NCI-H2029 (cell line): ENCODE data around the gene MDN1.
"Not testable (repeated sequence)": the region's sequence is repeated elsewhere in the genome, so short reads cannot be mapped to it uniquely, and the experiment has no call there.

Experiments used
- DNase-seq: peaks from one replicate; lab custom pipeline; 2025; lab: John Stamatoyannopoulos, UW

MDN1 gene

DNA sequence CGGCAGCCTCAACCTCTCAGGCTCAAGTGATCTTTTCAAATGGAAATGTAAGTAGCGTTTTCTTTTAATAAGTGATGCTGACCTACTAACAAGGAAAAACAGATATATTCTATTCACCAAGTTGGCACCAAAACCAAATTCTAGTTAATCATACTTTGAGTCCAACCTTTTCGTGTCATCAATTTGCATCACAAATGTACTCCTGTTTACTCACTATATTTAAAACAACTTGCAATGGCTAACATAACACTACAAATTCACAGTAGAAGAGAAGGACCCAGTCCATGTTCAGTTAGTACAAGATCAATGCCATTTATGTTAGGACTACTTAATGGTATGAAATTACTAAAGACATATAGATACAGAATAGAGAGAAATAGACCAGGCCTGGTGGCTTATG lies 50.0 kb downstream of the MDN1 start:
- DNase-seq, result no peak

DNA sequence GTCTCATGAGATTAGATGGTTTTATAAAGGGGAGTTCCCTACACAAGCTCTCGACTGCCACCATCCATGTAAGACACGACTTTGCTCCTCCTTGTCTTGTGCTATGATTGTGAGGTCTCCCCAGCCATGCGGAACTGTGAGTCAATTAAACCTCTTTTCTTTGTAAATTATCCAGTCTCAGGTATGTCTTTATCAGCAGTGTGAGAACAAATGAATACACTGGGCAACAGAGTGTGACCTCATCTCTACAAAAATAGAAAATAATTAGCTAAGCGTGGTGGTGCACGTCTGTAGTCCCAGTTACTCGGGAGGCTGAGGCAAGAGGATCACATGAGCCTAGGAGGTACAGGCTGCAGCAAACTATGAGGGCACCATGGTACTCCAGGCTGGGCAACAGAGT lies 51.3 kb downstream of the MDN1 start:
- no peak for DNase-seq

DNA sequence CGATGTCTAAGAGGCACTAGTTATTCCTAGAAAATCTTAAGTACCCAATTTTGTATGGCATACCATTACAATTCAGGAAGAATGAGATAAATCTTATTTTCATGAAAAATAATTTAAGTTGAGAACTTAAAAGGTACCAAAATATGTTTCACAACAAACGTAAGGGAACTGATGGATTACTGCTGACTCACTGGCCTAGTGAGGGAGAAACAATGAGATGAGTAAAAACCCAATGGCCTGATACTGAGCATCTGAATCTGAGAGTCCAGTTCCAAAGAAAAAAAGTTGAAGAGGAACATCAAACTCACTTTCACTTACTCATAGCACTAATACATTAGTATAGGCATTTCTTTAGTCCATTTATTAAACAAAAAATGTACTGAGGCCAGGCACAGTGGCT lies 56.0 kb downstream of the MDN1 start:
- no peak for DNase-seq

DNA sequence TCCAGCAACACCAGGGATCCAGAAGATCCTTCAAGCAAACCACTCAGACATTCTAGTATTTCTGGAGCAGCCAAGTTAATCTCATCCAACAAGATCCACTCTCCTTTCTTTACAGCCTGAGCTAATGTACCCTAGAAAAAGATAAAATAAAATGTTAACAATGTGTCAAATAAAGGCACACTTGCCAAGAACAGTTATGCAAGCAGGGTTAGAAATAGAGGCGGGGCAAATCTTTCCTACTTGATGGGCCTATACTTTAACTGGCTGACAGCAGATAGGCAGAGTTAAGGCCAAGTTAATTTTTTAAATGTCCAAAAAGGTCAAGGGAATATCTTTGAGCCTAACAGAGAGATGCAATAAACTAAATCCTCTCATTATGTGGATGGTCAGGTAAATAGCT lies 60.8 kb downstream of the MDN1 start:
- DNase-seq, result no peak

DNA sequence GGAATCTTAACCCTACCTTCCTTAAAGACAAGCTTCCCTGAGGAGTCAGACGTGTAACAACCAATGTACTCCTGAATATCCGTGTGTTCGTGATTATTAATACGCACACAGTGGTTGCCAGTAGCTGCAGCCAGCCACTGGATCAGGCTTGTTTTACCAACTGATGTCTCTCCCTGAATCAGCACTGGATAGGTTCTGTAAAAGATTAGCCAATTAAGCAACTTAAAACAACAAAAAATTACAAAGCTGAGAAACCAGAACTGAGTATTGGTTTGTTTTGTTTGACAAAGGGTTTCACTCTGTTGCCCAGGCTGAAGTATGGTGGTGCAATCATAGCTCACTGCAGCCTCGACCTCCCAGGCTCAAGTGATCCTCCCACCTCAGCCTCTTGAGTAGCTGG lies 69.3 kb downstream of the MDN1 start:
- no peak for DNase-seq

DNA sequence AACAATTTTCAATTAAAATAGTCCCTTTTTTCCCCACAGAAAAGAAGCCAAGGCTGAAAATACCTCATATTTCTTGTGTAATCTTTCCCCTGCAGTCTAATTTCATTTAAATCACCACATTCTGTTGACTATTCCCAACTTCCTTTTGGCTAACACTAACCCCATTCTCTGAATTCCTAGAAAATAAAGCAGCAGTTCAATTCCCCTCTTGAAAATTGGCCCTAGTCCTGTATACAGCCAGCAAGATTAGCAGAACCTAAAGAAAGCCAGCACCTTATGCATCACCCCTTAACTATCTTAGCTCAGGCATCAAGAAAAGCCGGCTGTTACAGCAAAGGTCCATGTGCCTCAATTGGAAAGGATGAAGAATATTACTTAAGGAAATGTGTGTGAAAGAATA lies 69.7 kb downstream of the MDN1 start:
- DNase-seq, result no peak

DNA sequence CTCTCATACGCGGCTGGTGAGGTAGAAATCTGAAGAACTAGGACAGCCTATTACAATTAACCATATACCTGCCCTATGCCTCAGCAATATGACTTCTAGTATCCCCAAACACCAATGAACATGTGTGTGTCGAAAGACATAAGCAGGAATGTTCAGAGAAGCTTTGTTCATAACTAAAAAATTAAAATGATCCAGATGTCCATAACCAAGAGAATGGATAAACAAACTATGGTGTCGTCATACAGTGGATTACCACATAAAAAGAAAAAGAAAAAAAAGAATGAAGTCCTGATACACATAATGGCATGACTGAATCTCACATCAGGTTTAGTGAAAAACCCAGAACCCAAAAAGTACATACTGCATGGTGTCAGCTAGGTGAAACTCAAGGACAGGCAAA lies 73.9 kb downstream of the MDN1 start:
- DNase-seq, result no peak

DNA sequence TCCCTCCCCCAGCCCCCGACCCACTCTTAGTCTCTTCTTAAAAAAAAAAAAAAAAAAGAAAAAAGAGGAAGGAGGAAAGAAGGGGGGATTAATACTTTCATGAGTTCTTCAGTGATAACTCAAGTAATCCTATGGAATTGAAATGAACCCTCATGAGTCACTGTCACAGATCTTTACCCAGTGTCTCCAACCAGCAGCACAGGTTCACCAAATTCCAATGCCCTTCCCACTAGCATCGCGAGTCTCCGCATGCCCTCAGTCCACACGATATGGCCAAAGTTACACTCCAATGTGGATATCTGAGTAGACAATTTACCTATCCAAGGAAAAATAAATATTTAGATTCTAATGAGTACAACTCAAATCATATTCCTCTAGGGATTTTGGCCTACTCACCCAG lies 74.5 kb downstream of the MDN1 start:
- no peak for DNase-seq

DNA sequence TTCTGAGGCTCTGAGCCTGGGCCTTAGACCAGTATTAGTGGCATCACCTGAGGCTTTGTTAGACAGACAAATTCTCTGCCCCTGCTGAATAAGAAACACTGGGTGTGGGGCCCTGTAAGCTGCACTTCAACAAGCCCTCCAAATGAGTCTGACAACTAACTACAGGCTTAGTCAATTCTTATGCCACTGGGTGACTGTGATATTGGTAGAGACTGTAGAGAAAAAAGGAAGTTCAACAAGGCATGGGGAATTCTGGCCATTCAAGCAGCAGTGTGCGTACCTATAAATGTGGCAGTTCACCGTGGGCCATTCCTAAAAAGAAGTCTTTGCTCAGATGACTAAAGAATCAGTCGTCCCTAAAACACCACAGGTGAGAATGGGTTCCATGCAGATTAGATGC lies 82.7 kb downstream of the MDN1 start:
- DNase-seq, result no peak

DNA sequence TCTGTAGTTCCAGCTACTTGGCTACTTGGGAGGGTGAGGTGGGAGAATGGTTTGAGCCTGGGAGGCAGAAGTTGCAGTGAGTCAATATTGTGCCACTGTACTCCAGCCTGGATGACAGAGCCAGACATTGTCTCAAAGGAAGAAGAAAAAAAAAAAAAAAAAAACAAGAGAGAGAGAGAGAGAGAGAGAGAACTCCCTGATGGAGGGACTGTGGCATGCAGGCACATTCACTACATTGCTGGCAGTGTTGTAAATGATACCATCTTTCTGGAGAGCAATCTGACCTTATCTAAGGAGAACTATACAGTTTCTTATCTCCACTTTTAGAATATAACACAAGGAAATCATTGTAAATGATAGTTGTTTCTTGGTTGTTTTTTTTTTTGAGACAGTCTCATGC lies 85.1 kb downstream of the MDN1 start:
- DNase-seq, result no peak

DNA sequence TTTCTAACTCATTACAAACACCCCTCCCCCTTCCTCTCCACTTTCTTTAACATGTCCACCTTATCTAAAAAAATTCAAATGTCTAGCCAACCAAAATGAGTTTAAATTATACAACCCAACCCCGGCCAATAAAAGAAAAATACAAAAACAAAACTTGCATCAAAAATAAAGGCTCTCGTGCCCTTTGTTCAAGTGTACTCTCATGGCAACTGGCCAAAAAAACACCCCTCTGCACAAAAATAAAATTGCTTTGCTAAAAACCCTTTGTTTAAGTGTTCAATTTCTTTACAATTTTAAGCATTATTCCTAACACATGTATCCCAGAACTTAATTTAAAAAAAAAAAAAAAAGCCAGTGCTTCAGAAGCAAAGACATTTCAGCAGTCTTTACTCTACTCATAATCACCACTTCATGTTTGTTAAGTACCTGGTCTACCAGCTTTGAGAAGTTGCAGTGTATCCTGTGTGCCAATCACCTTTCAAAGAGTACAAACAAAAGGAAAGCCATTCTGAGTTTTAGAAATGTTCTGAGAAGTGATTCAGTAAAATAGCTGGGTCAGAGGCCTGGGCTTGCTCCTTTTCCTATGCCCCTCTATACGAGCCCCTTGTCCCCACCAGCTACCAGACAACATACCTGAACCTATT lies 87.5 kb downstream of the MDN1 start:
- peak; percentile 1 for DNase-seq

DNA sequence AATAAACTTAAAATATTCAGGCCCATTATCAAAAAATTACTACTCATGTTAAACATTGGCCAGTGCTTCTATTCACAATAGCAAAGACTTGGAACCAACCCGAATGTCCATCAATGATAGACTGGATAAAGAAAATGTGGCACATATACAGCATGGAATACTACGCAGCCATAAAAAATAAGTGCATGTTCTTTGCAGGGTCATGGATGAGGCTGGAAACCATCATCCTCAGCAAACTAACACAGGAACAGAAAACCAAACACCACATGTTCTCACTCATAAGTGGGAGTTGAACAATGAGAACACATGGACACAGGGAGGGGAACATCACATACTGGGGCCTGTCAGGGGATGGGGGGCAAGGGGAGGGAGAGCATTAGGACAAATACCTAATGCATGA lies 88.3 kb downstream of the MDN1 start:
- DNase-seq, result not testable (repeated sequence)

DNA sequence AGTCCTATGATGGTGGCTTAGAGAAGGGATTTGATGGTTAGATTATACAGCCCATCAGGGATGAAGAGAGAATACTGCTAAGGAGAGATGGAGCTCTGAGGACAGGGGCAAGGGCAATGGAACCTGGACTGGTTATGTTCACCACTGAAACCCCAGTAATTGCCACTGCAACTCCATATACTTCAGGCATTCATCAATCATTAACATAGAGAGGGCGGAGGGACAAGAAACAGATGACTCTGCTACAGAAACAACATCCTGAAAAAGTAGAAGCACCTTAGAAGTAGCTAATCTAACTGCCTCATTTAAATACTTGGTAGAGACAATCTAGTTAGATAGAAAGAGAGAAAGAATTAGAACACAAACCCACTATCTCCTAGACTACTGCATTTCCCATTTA lies 89.8 kb downstream of the MDN1 start:
- no peak for DNase-seq

DNA sequence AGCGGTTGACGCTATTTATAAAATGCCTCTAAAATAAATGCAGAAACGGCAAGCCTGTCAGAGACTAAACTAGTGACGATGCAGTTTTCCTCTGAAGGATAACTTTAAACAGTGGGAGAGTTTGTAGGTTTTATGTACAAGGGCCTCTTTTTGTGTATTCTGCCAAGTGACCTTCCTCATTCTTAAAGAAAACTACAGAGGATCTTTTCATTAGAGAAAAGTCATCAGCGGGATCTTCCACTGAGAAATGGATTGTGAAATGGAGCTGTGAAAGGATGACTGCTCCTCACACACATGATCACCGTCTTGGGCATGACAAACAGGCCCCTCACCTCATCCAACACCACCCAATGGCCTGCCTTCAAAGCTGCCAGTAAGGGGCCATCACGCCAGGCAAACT lies 92.1 kb downstream of the MDN1 start:
- no peak for DNase-seq

DNA sequence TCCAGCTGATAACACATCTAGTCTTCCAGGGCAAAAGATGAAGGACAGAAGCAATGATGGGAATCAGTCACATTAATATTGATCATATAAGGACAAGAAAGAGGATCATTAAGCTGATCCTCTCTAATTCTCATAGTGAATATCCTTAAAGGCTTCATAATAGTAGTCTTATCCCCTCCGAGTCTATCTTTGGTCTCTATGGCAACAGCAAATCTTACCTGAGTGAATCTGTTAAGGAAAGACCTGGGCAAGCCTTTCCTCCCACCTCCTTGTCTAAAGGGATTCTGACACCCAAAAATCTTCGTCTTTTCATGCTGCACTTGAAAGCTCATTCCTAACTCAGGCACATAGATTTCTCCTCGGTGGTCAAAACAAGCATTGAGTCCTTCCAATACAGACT lies 94.6 kb downstream of the MDN1 start:
- no peak for DNase-seq

DNA sequence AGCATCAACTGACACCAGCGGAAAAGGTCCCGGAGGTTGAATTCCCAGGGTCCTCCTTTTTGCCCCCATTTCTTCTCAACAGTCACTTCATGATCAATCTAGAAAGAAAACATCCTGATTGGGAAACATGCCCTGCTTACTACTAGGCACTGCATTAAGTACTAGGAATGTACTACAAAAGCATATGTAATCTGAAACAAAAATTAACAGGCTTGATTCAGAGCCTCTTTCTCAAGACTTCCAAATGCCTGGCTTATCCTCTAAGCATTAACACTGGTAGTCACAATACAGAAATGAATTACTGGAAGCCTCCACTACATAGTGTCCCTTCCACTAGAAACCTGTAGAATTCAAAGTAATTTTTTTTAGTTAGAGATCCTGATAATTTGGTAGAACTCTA lies 96.5 kb downstream of the MDN1 start:
- DNase-seq, result no peak

DNA sequence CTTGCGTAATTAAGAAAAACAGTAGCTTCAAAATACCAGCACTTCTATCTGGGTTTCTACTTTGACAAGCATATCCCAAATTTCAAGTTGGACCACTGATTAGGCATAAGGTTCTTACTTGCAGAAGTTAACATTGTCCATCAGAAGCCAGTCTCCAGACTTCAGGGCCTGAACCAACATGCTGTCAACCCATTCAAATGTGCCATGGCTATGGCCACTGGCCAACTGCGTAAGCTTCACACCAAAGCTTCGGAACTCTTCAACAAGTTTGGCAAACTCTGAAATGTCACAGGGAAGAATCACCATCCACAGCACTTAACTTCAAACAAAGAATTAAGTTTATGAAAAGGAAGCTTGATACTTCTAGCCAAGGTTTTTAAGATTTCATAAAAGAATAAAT lies 103.1 kb downstream of the MDN1 start:
- DNase-seq, result no peak

DNA sequence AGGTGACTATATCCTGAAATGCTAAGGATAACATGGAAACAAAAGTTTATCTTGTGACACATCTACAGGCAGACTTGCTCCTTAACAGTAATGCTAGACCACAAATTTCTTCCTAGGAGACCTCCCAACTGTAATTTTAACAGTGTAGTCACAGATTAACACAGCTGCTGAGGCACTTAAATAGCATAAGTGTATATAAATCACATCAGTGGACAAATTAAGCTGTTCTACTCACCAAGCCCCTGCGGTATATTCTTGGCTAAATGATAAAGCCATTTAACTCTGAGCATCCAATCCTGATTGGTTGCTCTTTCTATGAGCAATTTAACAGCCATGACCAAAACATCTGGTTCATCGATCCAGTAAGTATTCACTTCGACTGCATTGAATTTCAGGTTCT lies 107.8 kb downstream of the MDN1 start:
- no peak for DNase-seq

DNA sequence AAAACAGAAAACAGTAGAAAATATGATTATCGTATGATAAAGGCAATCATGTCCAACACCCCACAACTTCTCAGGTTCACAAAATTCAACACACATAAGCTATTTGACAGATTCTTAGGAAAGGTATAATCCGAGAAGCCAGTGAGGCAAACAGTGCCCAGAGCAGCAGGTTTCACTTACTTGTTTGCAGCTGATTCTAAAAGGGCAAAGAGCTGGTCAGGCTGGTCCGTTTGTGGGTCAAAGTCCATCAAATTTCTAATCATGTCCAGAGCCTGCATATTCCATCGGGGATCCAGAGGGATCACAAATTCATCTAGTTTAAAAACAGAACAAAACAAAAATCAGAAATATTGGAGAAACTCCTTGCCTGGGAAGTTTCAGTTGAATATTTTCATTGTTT lies 111.3 kb downstream of the MDN1 start:
- DNase-seq, result no peak

DNA sequence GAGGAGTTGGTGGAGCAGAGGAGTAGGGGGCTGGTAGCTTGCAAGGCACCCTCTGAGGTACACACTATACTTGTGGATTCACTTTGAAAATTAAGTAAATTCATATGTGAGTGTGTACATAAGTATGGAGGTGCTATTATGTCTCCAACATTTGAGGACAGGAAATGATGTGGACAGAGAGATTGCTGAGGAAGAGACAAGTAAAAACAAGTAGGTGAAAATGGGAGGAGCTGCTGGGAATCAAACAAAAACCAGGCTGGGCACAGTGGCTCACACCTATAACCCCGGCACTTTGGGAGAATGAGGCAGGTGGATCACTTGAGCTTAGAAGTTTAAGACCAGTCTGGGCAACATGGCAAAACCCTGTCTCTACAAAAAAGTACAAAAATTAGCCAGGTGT lies 111.8 kb downstream of the MDN1 start:
- DNase-seq, result no peak

DNA sequence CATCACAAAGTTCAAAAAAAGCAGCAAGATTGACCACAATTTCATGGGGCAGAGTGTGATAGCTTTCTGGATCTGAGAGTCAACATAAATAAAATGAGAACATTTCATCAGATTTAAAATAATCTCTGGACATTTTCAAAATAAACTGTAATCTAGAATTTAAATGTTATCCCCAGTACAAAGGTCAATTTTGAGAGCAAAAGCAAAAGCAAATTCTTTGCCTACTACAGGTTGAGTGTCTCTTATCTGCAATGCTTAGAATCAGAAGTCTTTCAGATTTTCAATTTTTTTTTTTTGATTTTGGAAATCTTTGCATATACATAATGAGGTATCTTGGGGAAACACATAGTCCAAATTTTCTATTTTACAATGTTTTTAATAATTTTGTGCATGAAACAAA lies 113.5 kb downstream of the MDN1 start:
- no peak for DNase-seq

DNA sequence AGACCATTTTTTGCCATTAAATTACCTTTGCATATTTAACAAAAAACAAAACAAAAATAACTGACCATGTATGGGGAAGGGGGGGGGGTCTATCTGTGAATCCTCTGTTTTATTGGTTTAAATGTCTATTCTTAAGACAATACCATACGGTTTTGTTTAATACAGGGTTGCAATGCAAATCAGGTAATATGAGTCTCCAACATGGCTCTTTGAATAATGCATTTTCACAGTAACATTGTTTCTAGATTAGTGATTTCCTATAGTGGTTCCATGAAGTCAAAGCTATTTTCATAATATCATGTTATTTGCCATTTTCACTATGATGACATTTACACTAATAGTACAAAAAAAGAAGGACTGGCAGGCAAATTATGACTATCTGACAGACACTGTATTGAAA lies 116.3 kb downstream of the MDN1 start:
- DNase-seq, result no peak

DNA sequence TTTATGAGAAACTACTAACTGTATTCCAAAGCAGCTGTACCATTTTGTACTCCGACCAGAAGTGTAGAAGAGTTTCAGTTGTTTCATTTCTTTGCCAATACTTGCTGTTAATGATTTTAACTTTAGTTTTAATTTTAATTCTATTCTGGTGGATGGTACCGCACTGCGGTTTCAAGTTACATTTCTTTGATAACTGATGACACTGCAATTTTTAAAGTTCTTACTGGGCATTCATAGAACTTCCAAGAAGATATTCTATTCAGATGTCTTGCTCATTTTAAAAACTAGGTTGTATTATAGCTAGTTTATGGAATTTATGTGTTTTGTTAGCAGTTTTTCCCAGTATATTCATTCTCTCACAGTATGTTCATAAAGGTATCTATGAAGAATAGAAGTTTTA lies 117.2 kb downstream of the MDN1 start:
- DNase-seq, result no peak

DNA sequence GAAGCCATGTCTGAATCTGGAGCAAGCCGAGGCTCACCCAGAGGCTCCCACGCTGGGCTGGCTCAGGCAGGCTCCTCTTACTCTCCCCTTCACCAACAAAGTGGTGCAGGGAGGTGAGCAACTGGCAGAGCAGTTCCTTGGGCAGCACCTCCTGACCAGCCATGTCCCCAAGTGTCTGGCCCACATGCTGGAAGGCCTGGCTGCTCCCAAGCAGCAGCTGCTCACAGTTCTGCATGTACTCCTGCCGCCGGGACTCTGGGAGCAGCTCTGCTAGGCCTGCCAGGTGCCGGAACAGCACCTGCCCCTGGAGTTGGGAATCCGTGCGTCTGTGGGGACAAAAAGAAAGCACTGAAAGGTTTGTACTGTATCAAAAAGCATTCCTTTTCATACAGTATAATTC lies 123.9 kb downstream of the MDN1 start:
- no peak for DNase-seq

DNA sequence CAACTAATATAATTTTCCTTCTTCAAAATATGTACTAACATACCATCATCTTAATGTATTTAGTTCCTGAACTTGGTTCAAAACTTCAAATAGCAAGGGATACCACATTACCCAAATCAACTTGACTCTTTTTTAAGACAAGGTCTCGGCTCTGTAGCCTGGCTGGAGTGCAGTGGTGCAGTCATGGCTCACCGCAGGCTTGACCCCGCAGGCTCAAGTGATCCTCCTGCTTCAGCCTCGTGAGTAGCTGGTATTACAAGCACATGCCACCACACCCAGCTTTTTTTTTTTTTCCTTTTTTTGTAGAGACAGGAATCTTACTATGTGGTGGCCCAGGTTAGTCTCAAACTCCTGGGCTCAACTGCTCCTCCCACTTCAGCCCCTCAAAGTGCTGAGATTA lies 125.2 kb downstream of the MDN1 start:
- DNase-seq, result no peak
